Measurements from ENCODE around the gene PSMD4.

PSMD4 gene

GRCh38 chr1:151287767-151288500 lies 33.4 kb downstream of the PSMD4 start:
- no peak overlapping the region for H3K4me3 ChIP-seq (ENCODE audit: low read depth, low read length)
- DNase-seq (ENCODE audit: low read depth) = no peak
- in situ Hi-C loops (cut with HindIII; ENCODE audit: low sequenced_read_pairs) = no loop called here
- no peak for TF ChIP-seq CTCF (IDR thresholded peaks at IDR 0.05; ENCODE audit: low read depth, low read length, missing control alignments)

GRCh38 chr1:151288502-151288901 lies 34.0 kb downstream of the PSMD4 start:
- no peak overlapping the region for H3K4me3 ChIP-seq (ENCODE audit: low read depth, low read length)
- TF ChIP-seq CTCF (IDR thresholded peaks at IDR 0.05; ENCODE audit: low read depth, low read length, missing control alignments) = no peak
- DNase-seq (ENCODE audit: low read depth) = no peak
- in situ Hi-C loops (cut with HindIII; ENCODE audit: low sequenced_read_pairs) = no loop called here

GRCh38 chr1:151289080-151289935 lies 34.8 kb downstream of the PSMD4 start:
- DNase-seq (ENCODE audit: low read depth) = no peak
- in situ Hi-C loops (cut with HindIII; ENCODE audit: low sequenced_read_pairs) = no loop called here
- TF ChIP-seq CTCF (IDR thresholded peaks at IDR 0.05; ENCODE audit: low read depth, low read length, missing control alignments) = no peak
- H3K4me3 ChIP-seq (ENCODE audit: low read depth, low read length) = no peak overlapping the region

GRCh38 chr1:151289991-151290708 lies 35.6 kb downstream of the PSMD4 start:
- no peak for DNase-seq (ENCODE audit: low read depth)
- H3K4me3 ChIP-seq (ENCODE audit: low read depth, low read length) = no peak overlapping the region
- no peak for TF ChIP-seq CTCF (IDR thresholded peaks at IDR 0.05; ENCODE audit: low read depth, low read length, missing control alignments)
- in situ Hi-C loops (cut with HindIII; ENCODE audit: low sequenced_read_pairs) = no loop called here

- no peak overlapping the region for H3K4me3 ChIP-seq (ENCODE audit: low read depth, low read length)
- no peak for TF ChIP-seq CTCF (IDR thresholded peaks at IDR 0.05; ENCODE audit: low read depth, low read length, missing control alignments)
- DNase-seq (ENCODE audit: low read depth) = no peak
- in situ Hi-C loops (cut with HindIII; ENCODE audit: low sequenced_read_pairs) = no loop called here
Measured at GRCh38 chr1:151290709-151291303, 36.3 kb downstream of the PSMD4 start.

Data from astrocyte of the cerebellum (primary cell).